ENCODE measurements around the gene ACR.

GRCh38 chr22:50726643-50727340, 11.2 kb upstream of the ACR start:
- no peak for TF ChIP-seq CTCF (IDR thresholded peaks at IDR 0.05; ENCODE audit: low read depth, low read length)
- TF ChIP-seq EZH2phosphoT487 (IDR thresholded peaks at IDR 0.05; ENCODE audit: low read depth): no peak

Measured in OCI-LY3 (cell line).